Body of pancreas (tissue), 4 donors: ENCODE measurements around the gene SSH2.

Source experiments
- POLR2A ChIP-seq, 3 donors: fragments of 450-650 bp; IDR thresholded peaks; one replicate each; pipeline ENCODE4 v1.6.1; 2016; ENCODE audit warnings: antibody characterized with exemption in 3 of 3, mild to moderate bottlenecking in 2 of 3
- TF ChIP-seq, protein P1 (sequence below), 7 experiments: fragments of 450-650 bp in 4 of 7; fragments of 200-600 bp in 3 of 7; sonication (generic) in 3 of 7; IDR thresholded peaks; one replicate each; pipeline ENCODE4 v1.5.1; 2016 to 2019; ENCODE audit warnings: antibody characterized with exemption in 7 of 7

DNA sequence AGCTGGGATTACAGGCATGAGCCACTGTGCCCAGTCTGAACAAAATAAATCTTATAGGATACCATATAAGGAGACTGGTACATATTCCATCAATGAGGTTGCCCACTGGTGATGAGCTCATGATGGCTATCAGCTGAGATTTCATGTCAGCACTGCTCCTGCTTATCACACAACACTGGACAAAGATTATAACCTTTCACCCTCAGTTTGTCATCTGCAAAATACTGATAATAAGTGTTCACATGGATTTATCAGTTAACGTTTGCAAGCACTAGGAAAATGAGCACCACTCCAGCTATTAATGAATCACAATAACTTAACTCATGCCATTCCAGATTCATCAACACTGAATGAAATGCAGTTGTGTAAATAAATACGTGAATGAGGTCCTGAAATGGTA is 83.7 kb downstream of the SSH2 start:
- no peak for TF ChIP-seq POLR2A (IDR thresholded peaks at IDR 0.05)
- TF ChIP-seq, protein P1, sequence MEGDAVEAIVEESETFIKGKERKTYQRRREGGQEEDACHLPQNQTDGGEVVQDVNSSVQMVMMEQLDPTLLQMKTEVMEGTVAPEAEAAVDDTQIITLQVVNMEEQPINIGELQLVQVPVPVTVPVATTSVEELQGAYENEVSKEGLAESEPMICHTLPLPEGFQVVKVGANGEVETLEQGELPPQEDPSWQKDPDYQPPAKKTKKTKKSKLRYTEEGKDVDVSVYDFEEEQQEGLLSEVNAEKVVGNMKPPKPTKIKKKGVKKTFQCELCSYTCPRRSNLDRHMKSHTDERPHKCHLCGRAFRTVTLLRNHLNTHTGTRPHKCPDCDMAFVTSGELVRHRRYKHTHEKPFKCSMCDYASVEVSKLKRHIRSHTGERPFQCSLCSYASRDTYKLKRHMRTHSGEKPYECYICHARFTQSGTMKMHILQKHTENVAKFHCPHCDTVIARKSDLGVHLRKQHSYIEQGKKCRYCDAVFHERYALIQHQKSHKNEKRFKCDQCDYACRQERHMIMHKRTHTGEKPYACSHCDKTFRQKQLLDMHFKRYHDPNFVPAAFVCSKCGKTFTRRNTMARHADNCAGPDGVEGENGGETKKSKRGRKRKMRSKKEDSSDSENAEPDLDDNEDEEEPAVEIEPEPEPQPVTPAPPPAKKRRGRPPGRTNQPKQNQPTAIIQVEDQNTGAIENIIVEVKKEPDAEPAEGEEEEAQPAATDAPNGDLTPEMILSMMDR (IDR thresholded peaks at IDR 0.05), result no peak
